CD4-positive, CD25-positive, alpha-beta regulatory T cell (primary cell): ENCODE measurements around the gene XYLT1. TPM values are rescaled to one million over a fixed set of nuclear protein-coding genes. Genes with fewer than 3 reads are reported as not detected.
A peak's percentile ranks its signal among the peaks of the same experiment; 100 is the strongest.

Experiments used
- ATAC-seq, 2 donors: fragments of 150-1000 bp; cut with Tn5 transposase; one replicate each; pipeline ENCODE4 v1.10.0; 2021; ENCODE audit warnings: low read depth in 2 of 2, moderate number of reproducible peaks in 2 of 2, moderate library complexity in 1 of 2
- DNase-seq, 3 donors: peaks; one replicate each; pipeline versions ENCODE4 v3.0.0 to v3.0.0-alpha.2; 2012 to 2022; ENCODE audit warnings: mixed read lengths in 1 of 3
- H3K27ac ChIP-seq: one replicate; pipeline ENCODE4 v1.7.0; 2013; ENCODE audit warnings: mild to moderate bottlenecking, low read length; ENCODE audit not compliant: insufficient read depth, poor library complexity, severe bottlenecking
- H3K27me3 ChIP-seq: one replicate; pipeline ENCODE4 v1.7.0; 2013; ENCODE audit warnings: low read length; ENCODE audit not compliant: control insufficient read depth, insufficient read depth
- H3K36me3 ChIP-seq: one replicate; pipeline ENCODE4 v1.7.0; 2013; ENCODE audit warnings: mild to moderate bottlenecking, low read length, moderate library complexity; ENCODE audit not compliant: control insufficient read depth, insufficient read depth
- H3K4me1 ChIP-seq: 2 replicates; pipeline ENCODE4 v1.7.0; 2013; ENCODE audit warnings: mild to moderate bottlenecking, low read length; ENCODE audit not compliant: insufficient read depth, control insufficient read depth, poor library complexity, severe bottlenecking
- H3K4me3 ChIP-seq: one replicate; pipeline ENCODE4 v1.7.0; 2013; ENCODE audit warnings: low read depth, mild to moderate bottlenecking, low read length, moderate library complexity
- H3K9me3 ChIP-seq, 2 experiments: 1 replicate in 1 of 2; 2 replicates in 1 of 2; pipeline ENCODE4 v1.7.0; 2013; ENCODE audit warnings: low read length in 2 of 2, mild to moderate bottlenecking in 1 of 2, moderate library complexity in 1 of 2; ENCODE audit not compliant: control insufficient read depth in 2 of 2
- H3K27ac Mint-ChIP-seq, 3 donors: one replicate each; pipeline ENCODE4 v1.8.0; 2020 to 2022; ENCODE audit warnings: mild to moderate bottlenecking in 3 of 3, mixed read lengths in 3 of 3, moderate library complexity in 2 of 3
- H3K27me3 Mint-ChIP-seq: one replicate; pipeline ENCODE4 v1.8.0; 2022; ENCODE audit warnings: mild to moderate bottlenecking, mixed read lengths
- H3K36me3 Mint-ChIP-seq: one replicate; pipeline ENCODE4 v1.8.0; 2020; ENCODE audit warnings: mixed read lengths
- H3K4me1 Mint-ChIP-seq, 4 donors: one replicate each; pipeline ENCODE4 v1.8.0; 2020 to 2022; ENCODE audit warnings: mixed read lengths in 4 of 4, mild to moderate bottlenecking in 1 of 4
- H3K4me3 Mint-ChIP-seq, 4 donors: one replicate each; pipeline ENCODE4 v1.8.0; 2020 to 2022; ENCODE audit warnings: mild to moderate bottlenecking in 4 of 4, mixed read lengths in 4 of 4, moderate library complexity in 3 of 4
- H3K9me3 Mint-ChIP-seq, 7 donors: one replicate each; pipeline ENCODE4 v1.8.0; 2020 to 2022; ENCODE audit warnings: mixed read lengths in 7 of 7, mild to moderate bottlenecking in 3 of 7, moderate library complexity in 2 of 7
- polyA plus RNA-seq, 4 donors: library from polyadenylated mRNA; unstranded; fragments of 300-500 nt; fragmentation: Illumina TruSeq; gene quantifications; one replicate each; pipeline ENCODE4 v1.2.3, GENCODE V29; 2021
- total RNA-seq: library from RNA; stranded (reverse); gene quantifications from one replicate; pipeline ENCODE4 v1.2.3, GENCODE V29; 2022

XYLT1 gene
- total and polyA plus RNA-seq, 5 donors from 2014 or later = 0.68 to 26.3 (median 3.1) TPM

GRCh38 chr16:17420816-17421215, 49.9 kb downstream of the XYLT1 start:
- H3K36me3 ChIP-seq = no peaks in the 10 kb centered on the region
- Mint-ChIP-seq H3K27me3 (no peaks in the 10 kb centered on the region), H3K36me3 (no peaks in the 10 kb centered on the region), H3K4me1 (peaks cover 23 to 35% (median 25%) of the 10 kb centered on the region in 4 donors), H3K4me3 (no peak overlapping the region), H3K9me3 (no peaks in the 10 kb centered on the region), H3K27ac (peak overlapping the region in 1 of 3 donors; percentile 80)
- peaks cover 12% of the 10 kb centered on the region for H3K4me1 ChIP-seq
- no peak overlapping the region for H3K4me3 ChIP-seq
- H3K27ac ChIP-seq = no peak overlapping the region
- H3K27me3 ChIP-seq = no peaks in the 10 kb centered on the region
- DNase-seq (no peak), ATAC-seq (no peak)
- no peaks in the 10 kb centered on the region for H3K9me3 ChIP-seq

GRCh38 chr16:17419266-17419665, 51.5 kb downstream of the XYLT1 start:
- peaks cover 20% of the 10 kb centered on the region for H3K4me1 ChIP-seq
- H3K36me3 ChIP-seq = no peaks in the 10 kb centered on the region
- peaks cover 25 to 41% (median 32%) of the 10 kb centered on the region in 4 donors for H3K4me1 Mint-ChIP-seq
- no peak for DNase-seq
- H3K4me3 Mint-ChIP-seq = no peak overlapping the region
- H3K27ac Mint-ChIP-seq = no peak overlapping the region
- no peak overlapping the region for H3K4me3 ChIP-seq
- no peaks in the 10 kb centered on the region for H3K36me3 Mint-ChIP-seq
- no peaks in the 10 kb centered on the region for H3K9me3 ChIP-seq
- H3K9me3 Mint-ChIP-seq = no peaks in the 10 kb centered on the region
- H3K27me3 Mint-ChIP-seq = no peaks in the 10 kb centered on the region
- no peak overlapping the region for H3K27ac ChIP-seq
- no peaks in the 10 kb centered on the region for H3K27me3 ChIP-seq
- no peak for ATAC-seq

- no peak overlapping the region for H3K27ac ChIP-seq
- Mint-ChIP-seq H3K9me3 (no peaks in the 10 kb centered on the region), H3K27me3 (no peaks in the 10 kb centered on the region), H3K4me3 (peak overlapping the region in 1 of 4 donors; percentile 67), H3K27ac (peak overlapping the region; percentile 42 to 67 (median 50)), H3K4me1 (peaks cover 26 to 52% (median 33%) of the 10 kb centered on the region in 4 donors), H3K36me3 (peaks cover 3% of the 10 kb centered on the region)
- ATAC-seq = no peak
- H3K4me3 ChIP-seq = no peak overlapping the region
- no peaks in the 10 kb centered on the region for H3K36me3 ChIP-seq
- H3K27me3 ChIP-seq = no peaks in the 10 kb centered on the region
- H3K4me1 ChIP-seq = peaks cover 23% of the 10 kb centered on the region
- H3K9me3 ChIP-seq = no peaks in the 10 kb centered on the region
- DNase-seq = no peak
Measured at GRCh38 chr16:17417740-17418139, 53.0 kb downstream of the XYLT1 start.

- H3K36me3 Mint-ChIP-seq = peaks cover 3% of the 10 kb centered on the region
- H3K4me3 Mint-ChIP-seq = peak overlapping the region; percentile 67 to 93 (median 90)
- H3K27ac ChIP-seq = peak overlapping the region; percentile 57
- no peaks in the 10 kb centered on the region for H3K36me3 ChIP-seq
- H3K27me3 Mint-ChIP-seq = no peaks in the 10 kb centered on the region
- H3K27me3 ChIP-seq = no peaks in the 10 kb centered on the region
- H3K4me1 Mint-ChIP-seq = peaks cover 31 to 61% (median 33%) of the 10 kb centered on the region in 4 donors
- H3K4me1 ChIP-seq = peaks cover 23% of the 10 kb centered on the region
- peak overlapping the region; percentile 82 for H3K4me3 ChIP-seq
- ATAC-seq (peak; percentile 89 to 93), DNase-seq (peak; percentile 6 to 87 (median 63))
- peak overlapping the region; percentile 79 to 93 (median 91) for H3K27ac Mint-ChIP-seq
- H3K9me3 ChIP-seq = no peaks in the 10 kb centered on the region
- no peaks in the 10 kb centered on the region for H3K9me3 Mint-ChIP-seq
Measured at GRCh38 chr16:17416461-17417311, 54.1 kb downstream of the XYLT1 start.

DNA sequence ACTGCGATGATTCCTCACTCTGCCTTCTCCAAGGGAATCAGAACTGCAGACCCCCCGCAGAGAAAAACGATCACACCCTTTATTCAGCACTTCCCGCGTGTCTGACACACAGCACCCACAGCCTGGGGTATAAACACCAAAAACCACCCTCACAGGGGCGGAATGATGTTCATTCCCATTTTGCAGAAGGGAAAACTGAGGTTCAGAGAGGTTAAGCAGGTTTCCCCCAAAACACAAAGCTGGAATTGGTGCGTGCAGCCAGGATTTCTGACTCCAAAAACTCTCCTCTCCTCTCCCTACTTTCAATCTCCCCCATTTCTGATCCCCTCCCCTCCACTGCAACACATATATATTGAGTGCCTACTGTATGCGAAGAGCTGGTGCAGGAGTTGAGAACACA, 55.8 kb downstream of the XYLT1 start:
- peaks cover 28 to 63% (median 37%) of the 10 kb centered on the region in 4 donors for H3K4me1 Mint-ChIP-seq
- H3K4me3 Mint-ChIP-seq = peak overlapping the region in 2 of 4 donors; percentile 62 to 78
- no peaks in the 10 kb centered on the region for H3K27me3 ChIP-seq
- no peaks in the 10 kb centered on the region for H3K27me3 Mint-ChIP-seq
- H3K9me3 ChIP-seq = no peaks in the 10 kb centered on the region
- H3K27ac Mint-ChIP-seq = peak overlapping the region; percentile 26 to 88 (median 71)
- peaks cover 8% of the 10 kb centered on the region for H3K36me3 Mint-ChIP-seq
- ATAC-seq (no peak), DNase-seq (no peak)
- H3K36me3 ChIP-seq = no peaks in the 10 kb centered on the region
- no peak overlapping the region for H3K27ac ChIP-seq
- peaks cover 0 to 2% (median 0%) of the 10 kb centered on the region in 7 donors for H3K9me3 Mint-ChIP-seq
- no peak overlapping the region for H3K4me3 ChIP-seq
- peaks cover 23% of the 10 kb centered on the region for H3K4me1 ChIP-seq

- peaks cover 29 to 65% (median 39%) of the 10 kb centered on the region in 4 donors for H3K4me1 Mint-ChIP-seq
- H3K4me1 ChIP-seq = peaks cover 24% of the 10 kb centered on the region
- peaks cover 8% of the 10 kb centered on the region for H3K36me3 Mint-ChIP-seq
Measured at GRCh38 chr16:17414421-17414820, 56.3 kb downstream of the XYLT1 start.

DNA sequence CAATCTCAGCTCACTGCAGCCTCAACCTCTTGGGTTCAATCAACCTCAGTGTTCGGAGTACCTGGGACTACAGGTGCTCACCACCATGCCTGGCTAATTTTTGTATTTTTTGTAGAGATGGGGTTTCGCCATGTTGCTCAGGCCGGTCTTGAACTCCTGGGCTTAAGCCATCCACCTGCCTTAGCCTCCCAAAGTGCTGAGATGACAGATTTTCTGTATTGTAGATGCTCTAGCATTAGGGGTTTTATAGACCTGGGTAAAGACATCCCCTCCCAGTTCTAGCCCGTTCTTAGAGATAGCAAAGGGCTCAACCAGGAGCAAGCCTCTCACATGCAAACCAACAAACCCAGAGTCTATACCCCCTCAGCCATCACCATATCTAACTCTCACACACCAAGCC, 57.3 kb downstream of the XYLT1 start:
- Histone ChIP-seq H3K4me1 (peaks cover 30% of the 10 kb centered on the region), H3K27ac (no peak overlapping the region), H3K27me3 (no peaks in the 10 kb centered on the region), H3K9me3 (no peaks in the 10 kb centered on the region), H3K4me3 (no peak overlapping the region), H3K36me3 (no peaks in the 10 kb centered on the region)
- Mint-ChIP-seq H3K27me3 (no peaks in the 10 kb centered on the region), H3K9me3 (peaks cover 0 to 2% (median 0%) of the 10 kb centered on the region in 7 donors), H3K4me3 (no peak overlapping the region), H3K4me1 (peaks cover 29 to 73% (median 39%) of the 10 kb centered on the region in 4 donors), H3K27ac (peak overlapping the region in 1 of 3 donors; percentile 88), H3K36me3 (peaks cover 8% of the 10 kb centered on the region)
- DNase-seq (no peak), ATAC-seq (no peak)

More at GRCh38 chr16:17414421-17414820, 56.3 kb downstream of the XYLT1 start:
- ATAC-seq (peak in 1 of 2 donors; percentile 27), DNase-seq (peak in 1 of 3 donors; percentile 41)
- Histone ChIP-seq H3K27ac (no peak overlapping the region), H3K27me3 (no peaks in the 10 kb centered on the region), H3K4me3 (no peak overlapping the region), H3K36me3 (no peaks in the 10 kb centered on the region), H3K9me3 (no peaks in the 10 kb centered on the region)
- H3K27me3 Mint-ChIP-seq = no peaks in the 10 kb centered on the region
- H3K4me3 Mint-ChIP-seq = peak overlapping the region; percentile 44 to 78 (median 57)
- H3K27ac Mint-ChIP-seq = peak overlapping the region; percentile 26 to 93 (median 88)
- H3K9me3 Mint-ChIP-seq = peaks cover 0 to 2% (median 0%) of the 10 kb centered on the region in 7 donors
